ENCODE results near the gene TSPAN5.

The TSPAN5 gene

GRCh38 chr4:98601708-98602107 is 56.7 kb downstream of the TSPAN5 start:
- no peak for DNase-seq (ENCODE audit: low read depth in 2 of 2, low spot score in 1 of 2)

GRCh38 chr4:98599617-98600205 is 58.7 kb downstream of the TSPAN5 start:
- no peak for DNase-seq (ENCODE audit: low read depth in 2 of 2, low spot score in 1 of 2)

GRCh38 chr4:98586962-98587354 is 71.5 kb downstream of the TSPAN5 start:
- no peak for DNase-seq (ENCODE audit: low read depth in 2 of 2, low spot score in 1 of 2)

GRCh38 chr4:98586291-98586961 is 72.0 kb downstream of the TSPAN5 start:
- no peak for DNase-seq (ENCODE audit: low read depth in 2 of 2, low spot score in 1 of 2)

DNA sequence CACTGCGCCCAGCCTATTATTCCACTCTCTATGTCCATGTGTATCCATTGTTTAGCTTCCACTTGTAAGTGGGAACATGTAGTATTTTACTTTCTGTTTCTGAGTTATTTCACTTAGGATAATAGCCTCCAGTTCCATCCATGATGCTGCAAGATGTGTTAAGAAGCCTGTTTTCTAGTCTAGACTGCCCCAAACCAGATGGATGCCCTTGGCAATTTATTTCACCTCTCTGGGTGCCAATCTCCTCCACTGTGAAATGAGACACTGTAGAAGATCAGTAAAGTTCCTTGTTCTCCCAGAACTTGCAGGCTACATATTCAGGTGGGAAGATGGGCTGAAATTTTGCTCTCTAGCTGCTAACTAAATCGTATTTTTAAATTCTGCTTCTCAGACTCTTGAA is 72.8 kb downstream of the TSPAN5 start:
- no peak for DNase-seq (ENCODE audit: low read depth in 2 of 2, low spot score in 1 of 2)

- no peak for DNase-seq (ENCODE audit: low read depth in 2 of 2, low spot score in 1 of 2)
Measured at GRCh38 chr4:98584265-98584664, 74.1 kb downstream of the TSPAN5 start.

DNA sequence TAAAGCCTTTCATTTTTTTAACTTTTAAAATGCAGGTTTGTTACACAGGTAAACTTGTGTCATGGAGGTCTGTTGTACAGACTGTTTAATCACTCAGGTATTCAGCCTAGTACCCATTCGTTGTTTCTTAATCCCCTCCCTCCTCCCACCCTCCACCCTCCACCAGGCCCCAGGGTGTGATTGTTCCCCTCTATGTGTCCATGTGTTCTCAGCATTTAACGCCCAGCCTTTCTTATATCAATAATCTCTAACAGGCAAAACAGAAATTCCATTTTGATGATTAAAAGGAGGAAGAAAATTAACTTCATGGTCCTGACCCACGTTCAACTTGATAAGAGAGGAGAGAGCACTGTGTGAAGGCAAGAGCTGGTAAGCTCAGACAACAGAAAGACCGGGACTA is 75.1 kb downstream of the TSPAN5 start:
- no peak for DNase-seq (ENCODE audit: low read depth in 2 of 2, low spot score in 1 of 2)

- no peak for DNase-seq (ENCODE audit: low read depth in 2 of 2, low spot score in 1 of 2)
Measured at GRCh38 chr4:98581126-98581525, 77.3 kb downstream of the TSPAN5 start.

DNA sequence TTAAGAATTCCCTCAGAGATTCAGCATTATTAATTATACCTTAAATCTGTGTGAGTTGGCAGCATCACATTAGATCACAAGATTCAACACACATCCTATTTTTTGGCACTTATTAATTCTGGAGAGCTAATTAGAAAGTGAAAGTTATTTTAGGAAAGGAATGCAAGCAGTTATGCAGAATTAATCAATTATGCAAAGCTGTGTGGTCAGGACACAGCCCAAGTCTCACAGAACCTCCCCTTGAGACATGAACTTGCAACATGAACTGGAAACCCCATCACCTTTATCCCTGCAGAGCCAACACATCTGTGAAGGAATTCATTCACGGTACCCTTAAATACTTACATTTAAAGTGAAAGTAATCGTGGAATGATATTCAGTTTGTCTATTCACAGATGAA is 80.5 kb downstream of the TSPAN5 start:
- no peak for DNase-seq (ENCODE audit: low read depth in 2 of 2, low spot score in 1 of 2)

DNA sequence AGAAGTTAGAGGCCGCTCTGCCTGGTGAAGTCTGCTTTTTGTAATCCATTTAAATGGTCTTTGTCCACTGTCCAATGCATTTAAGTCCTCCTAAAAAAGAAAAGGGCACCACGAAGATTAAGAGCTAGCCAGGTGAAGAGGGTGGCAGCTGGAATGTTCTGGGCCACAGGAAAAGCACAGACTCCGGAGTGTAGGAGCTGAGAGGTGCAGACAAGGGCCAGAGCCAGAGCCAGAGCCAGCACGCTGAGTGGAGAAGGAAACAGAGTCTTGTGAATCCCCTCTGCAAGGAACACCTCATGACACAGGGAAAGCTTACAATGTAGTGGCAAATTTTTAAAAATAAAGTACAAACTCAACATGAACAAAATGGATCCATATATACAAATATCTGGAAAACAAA is 83.6 kb downstream of the TSPAN5 start:
- DNase-seq (ENCODE audit: low read depth in 2 of 2, low spot score in 1 of 2), result no peak

- no peak for DNase-seq (ENCODE audit: low read depth in 2 of 2, low spot score in 1 of 2)
Measured at GRCh38 chr4:98573791-98574190, 84.6 kb downstream of the TSPAN5 start.

GRCh38 chr4:98572697-98573096 is 85.7 kb downstream of the TSPAN5 start:
- no peak for DNase-seq (ENCODE audit: low read depth in 2 of 2, low spot score in 1 of 2)

GRCh38 chr4:98571161-98571786 is 87.1 kb downstream of the TSPAN5 start:
- no peak for DNase-seq (ENCODE audit: low read depth in 2 of 2, low spot score in 1 of 2)

DNA sequence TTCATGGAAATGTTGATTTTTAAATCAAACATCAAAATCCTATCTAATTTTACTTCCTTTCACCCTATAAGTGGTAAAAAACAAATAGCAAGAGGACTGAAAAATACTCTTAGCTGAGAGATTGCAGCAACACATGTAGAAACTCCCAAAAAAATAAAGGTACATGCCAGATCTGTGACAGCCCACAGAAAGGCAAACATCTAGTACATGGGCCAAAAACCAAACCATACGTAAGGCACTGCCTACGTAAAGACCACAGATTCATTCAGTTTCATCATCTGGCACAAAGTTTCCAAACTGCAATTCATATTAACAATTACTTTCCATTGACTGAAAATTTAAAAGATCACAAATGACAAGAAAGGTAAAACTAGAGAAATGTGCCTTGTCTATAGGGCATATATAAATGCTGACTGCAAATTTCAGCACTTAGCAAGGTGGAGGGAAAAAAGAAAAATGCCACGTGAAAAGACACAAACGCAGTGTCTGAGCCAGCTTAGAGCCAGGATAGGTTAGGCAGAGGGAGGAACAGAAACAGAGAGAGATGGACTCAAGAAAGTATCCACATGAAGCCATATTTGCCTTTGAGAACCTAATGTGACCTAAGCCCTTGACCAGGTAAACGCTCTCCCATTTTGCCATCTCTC is 88.1 kb downstream of the TSPAN5 start:
- no peak for DNase-seq (ENCODE audit: low read depth in 2 of 2, low spot score in 1 of 2)

GRCh38 chr4:98568941-98569663 is 89.3 kb downstream of the TSPAN5 start:
- DNase-seq (ENCODE audit: low read depth in 2 of 2, low spot score in 1 of 2), result no peak

- DNase-seq (ENCODE audit: low read depth in 2 of 2, low spot score in 1 of 2), result no peak
Measured at GRCh38 chr4:98567611-98568010, 90.8 kb downstream of the TSPAN5 start.

- DNase-seq (ENCODE audit: low read depth in 2 of 2, low spot score in 1 of 2), result no peak
Measured at GRCh38 chr4:98566361-98567008, 91.9 kb downstream of the TSPAN5 start.

- no peak for DNase-seq (ENCODE audit: low read depth in 2 of 2, low spot score in 1 of 2)
Measured at GRCh38 chr4:98565681-98566301, 92.6 kb downstream of the TSPAN5 start.

DNA sequence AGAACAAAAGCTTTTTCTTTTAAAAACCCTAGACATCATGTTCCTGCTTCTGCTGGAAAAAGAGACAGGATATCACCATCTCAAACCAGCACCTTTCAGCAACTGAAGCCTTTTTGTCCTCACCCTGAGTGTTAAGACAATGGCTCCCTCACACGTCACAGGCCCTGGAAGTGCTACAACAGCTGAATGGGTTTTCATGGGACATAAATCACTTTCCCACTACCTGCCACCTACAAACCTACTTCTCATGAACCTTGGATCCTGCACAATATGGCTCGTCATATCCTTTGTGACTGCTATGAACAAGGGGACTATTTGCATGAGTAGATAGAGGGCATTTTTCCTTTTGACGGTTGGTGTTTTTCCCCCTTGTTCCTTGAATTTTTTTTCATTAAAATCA is 93.6 kb downstream of the TSPAN5 start:
- DNase-seq (ENCODE audit: low read depth in 2 of 2, low spot score in 1 of 2), result no peak

DNA sequence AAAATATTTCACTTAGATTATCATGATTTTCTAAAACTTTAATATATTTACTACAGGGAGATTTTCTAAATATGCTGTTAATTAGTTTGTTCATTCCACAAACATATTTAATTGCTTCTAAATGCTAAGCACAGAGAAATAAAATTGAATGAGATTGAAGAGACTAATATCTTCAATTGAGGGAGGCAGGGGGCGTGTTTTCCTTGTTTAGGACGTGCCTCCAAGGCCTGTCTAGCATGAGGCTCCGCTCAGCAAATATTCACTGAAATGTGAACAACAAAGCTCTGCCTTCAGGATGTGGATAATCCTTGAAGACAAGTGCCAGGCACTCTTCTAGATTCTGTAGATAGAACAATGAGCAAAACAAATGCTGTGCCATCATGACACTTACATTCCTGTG is 98.1 kb downstream of the TSPAN5 start:
- DNase-seq (ENCODE audit: low read depth in 2 of 2, low spot score in 1 of 2), result no peak
